ENCODE results near the gene IMPDH1.

DNA sequence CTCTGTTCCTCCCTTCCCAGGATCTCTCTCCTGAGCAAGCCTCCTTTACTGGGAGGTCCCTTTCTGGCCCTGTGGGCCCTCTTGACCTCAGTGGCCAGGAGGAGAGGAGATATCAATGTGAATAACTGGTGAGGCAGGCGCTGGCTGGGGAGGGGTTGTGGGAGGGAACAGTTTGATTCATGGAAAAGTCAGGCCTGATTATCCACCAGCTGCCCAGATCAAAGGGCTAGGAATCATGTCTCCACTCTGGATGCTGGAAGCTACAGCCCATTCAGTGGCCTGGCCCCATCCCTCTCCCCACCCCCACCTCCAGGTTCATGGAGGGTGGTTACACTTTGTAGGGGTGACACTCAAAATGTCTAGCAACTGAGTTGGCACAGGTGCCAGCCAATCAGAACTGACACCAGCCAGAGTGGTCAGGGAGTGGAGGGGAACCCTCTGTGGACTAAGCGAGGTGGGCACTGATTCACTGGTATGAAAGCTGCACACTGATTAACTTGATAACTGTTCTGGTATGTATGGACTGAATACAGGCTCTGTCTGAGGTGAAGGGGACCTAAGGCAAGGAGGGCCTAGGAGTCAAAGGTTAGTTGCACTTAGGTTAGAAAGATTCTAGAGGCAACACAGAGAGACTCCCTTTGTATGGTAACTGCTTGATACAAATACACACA, 53.1 kb downstream of the IMPDH1 start:
- TF ChIP-seq BHLHE40 (IDR thresholded peaks at IDR 0.05; ENCODE audit: borderline replicate concordance in 1 of 2, low read depth in 2 of 2, low read length in 1 of 2) = no peak
- TF ChIP-seq CHD2 (IDR thresholded peaks at IDR 0.05; ENCODE audit: borderline replicate concordance, low read depth, low read length) = no peak
- TF ChIP-seq EED (IDR thresholded peaks at IDR 0.05; ENCODE audit: low read depth) = no peak
- TF ChIP-seq POLR2A (IDR thresholded peaks at IDR 0.05; ENCODE audit: low read depth, low read length) = no peak
- TF ChIP-seq, protein P1, sequence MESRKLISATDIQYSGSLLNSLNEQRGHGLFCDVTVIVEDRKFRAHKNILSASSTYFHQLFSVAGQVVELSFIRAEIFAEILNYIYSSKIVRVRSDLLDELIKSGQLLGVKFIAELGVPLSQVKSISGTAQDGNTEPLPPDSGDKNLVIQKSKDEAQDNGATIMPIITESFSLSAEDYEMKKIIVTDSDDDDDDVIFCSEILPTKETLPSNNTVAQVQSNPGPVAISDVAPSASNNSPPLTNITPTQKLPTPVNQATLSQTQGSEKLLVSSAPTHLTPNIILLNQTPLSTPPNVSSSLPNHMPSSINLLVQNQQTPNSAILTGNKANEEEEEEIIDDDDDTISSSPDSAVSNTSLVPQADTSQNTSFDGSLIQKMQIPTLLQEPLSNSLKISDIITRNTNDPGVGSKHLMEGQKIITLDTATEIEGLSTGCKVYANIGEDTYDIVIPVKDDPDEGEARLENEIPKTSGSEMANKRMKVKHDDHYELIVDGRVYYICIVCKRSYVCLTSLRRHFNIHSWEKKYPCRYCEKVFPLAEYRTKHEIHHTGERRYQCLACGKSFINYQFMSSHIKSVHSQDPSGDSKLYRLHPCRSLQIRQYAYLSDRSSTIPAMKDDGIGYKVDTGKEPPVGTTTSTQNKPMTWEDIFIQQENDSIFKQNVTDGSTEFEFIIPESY (IDR thresholded peaks at IDR 0.05) = no peak
- TF ChIP-seq, protein P2, sequence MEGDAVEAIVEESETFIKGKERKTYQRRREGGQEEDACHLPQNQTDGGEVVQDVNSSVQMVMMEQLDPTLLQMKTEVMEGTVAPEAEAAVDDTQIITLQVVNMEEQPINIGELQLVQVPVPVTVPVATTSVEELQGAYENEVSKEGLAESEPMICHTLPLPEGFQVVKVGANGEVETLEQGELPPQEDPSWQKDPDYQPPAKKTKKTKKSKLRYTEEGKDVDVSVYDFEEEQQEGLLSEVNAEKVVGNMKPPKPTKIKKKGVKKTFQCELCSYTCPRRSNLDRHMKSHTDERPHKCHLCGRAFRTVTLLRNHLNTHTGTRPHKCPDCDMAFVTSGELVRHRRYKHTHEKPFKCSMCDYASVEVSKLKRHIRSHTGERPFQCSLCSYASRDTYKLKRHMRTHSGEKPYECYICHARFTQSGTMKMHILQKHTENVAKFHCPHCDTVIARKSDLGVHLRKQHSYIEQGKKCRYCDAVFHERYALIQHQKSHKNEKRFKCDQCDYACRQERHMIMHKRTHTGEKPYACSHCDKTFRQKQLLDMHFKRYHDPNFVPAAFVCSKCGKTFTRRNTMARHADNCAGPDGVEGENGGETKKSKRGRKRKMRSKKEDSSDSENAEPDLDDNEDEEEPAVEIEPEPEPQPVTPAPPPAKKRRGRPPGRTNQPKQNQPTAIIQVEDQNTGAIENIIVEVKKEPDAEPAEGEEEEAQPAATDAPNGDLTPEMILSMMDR (IDR thresholded peaks at IDR 0.05 in 2 of 3, conservative IDR thresholded peaks at IDR 0.05 in 1 of 3; ENCODE audit: control insufficient read depth in 2 of 3, extremely low read depth in 1 of 3, insufficient read depth in 1 of 3, low read depth in 3 of 3, low read length in 3 of 3) = no peak
- TF ChIP-seq POLR2AphosphoS5 (IDR thresholded peaks at IDR 0.05; ENCODE audit: low read length) = no peak
- TF ChIP-seq FOS (IDR thresholded peaks at IDR 0.05; ENCODE audit: borderline replicate concordance, extremely low read depth, insufficient read length) = no peak
- TF ChIP-seq NR2C1 (IDR thresholded peaks at IDR 0.05) = no peak

All from GM12878 (cell line).